ENCODE measurements around the gene DAPK2. TPM values are rescaled to one million over a fixed set of nuclear protein-coding genes. Genes with fewer than 3 reads are reported as not detected.

Gene DAPK2
- total and polyA plus RNA-seq, 2 of the 13 experiments (the other 11 are each of a cell fraction or from before 2014, with no cell fraction given), result 0.33 to 0.63 TPM

- no peak for TF ChIP-seq RCOR2 (CRISPR knock-in tag; IDR thresholded peaks at IDR 0.05)
- no peak for TF ChIP-seq AKNA (CRISPR knock-in tag; IDR thresholded peaks at IDR 0.05; ENCODE audit: borderline replicate concordance)
- TF ChIP-seq LBX2 (CRISPR knock-in tag; IDR thresholded peaks at IDR 0.05; ENCODE audit: borderline replicate concordance), result no peak
- no peak for TF ChIP-seq THAP11 (CRISPR knock-in tag; IDR thresholded peaks at IDR 0.05)
Measured at GRCh38 chr15:63970621-63971426, 75.5 kb downstream of the DAPK2 start (continued).

- FAIRE-seq (no peak), DNase-seq (ENCODE audit: low spot score) (peak; percentile 13), ATAC-seq (no peak; the same call in 2 of the 3 replicates)
- Histone ChIP-seq H3K4me2 (ENCODE audit: low read depth, low read length) (no peak overlapping the region), H2AFZ (ENCODE audit: low read length) (no peak overlapping the region), H3K9ac (ENCODE audit: insufficient read depth, low read depth, low read length) (no peak overlapping the region), H3K4me1 (ENCODE audit: insufficient read depth, low read length) (peaks cover 9% of the 10 kb centered on the region), H4K20me1 (ENCODE audit: insufficient read depth, low read length) (no peaks in the 10 kb centered on the region), H3K4me3 (replicated peaks in 1 of 3; ENCODE audit: insufficient read depth in 1 of 3, low read depth in 2 of 3, low read length in 3 of 3) (no peak overlapping the region), H3K79me2 (ENCODE audit: insufficient read depth, low read length) (no peaks in the 10 kb centered on the region), H3K36me3 (replicated peaks in 1 of 2; ENCODE audit: control insufficient read depth in 1 of 2, insufficient read depth in 2 of 2, low read length in 2 of 2) (no peaks in the 10 kb centered on the region), H3K27me3 (ENCODE audit: control insufficient read depth in 1 of 2, insufficient read depth in 2 of 2, low read length in 2 of 2) (no peaks in the 10 kb centered on the region), H3K9me3 (ENCODE audit: low read length) (no peaks in the 10 kb centered on the region), H3K27ac (ENCODE audit: extremely low read length, insufficient read depth, low read length) (no peak overlapping the region)
- no TSS peak for BruUV-seq (replicated peaks)
- WGBS (ENCODE audit: low lambda C conversion rate), result 52% methylated on average over 2 of the region's 2 CpGs
- POLR2A ChIA-PET, result no interaction called here
- CTCF ChIA-PET (ENCODE audit: low intra/inter-chr PET ratio, low total read pairs), result no interaction called here
- in situ Hi-C loops (cut with HindIII; ENCODE audit: extremely low pct_ligation_motif_present, low pct_unique_long_range_greater_than_20kb), result no loop called here
- intact Hi-C loops (cut with micrococcal nuclease; ENCODE audit: unreplicated experiment), result no loop called here
- TF ChIP-seq ERF (CRISPR knock-in tag; IDR thresholded peaks at IDR 0.05) (no peak), ZBTB21 (CRISPR knock-in tag; IDR thresholded peaks at IDR 0.05) (no peak), HMGXB3 (CRISPR knock-in tag; IDR thresholded peaks at IDR 0.05; ENCODE audit: borderline replicate concordance) (no peak), MBNL3 (CRISPR knock-in tag; conservative IDR thresholded peaks at IDR 0.05) (no peak), ZNF256 (CRISPR knock-in tag; conservative IDR thresholded peaks at IDR 0.05) (no peak), HNRNPK (IDR thresholded peaks at IDR 0.05; ENCODE audit: low read depth, low read length, poor library complexity, severe bottlenecking) (no peak)
Measured at GRCh38 chr15:63969652-63970421, 76.4 kb downstream of the DAPK2 start.

Data from HepG2 (cell line).